PFSK-1 (cell line): ENCODE measurements around the gene ETV4.

Experiments
- FOXP2 ChIP-seq: optimal IDR thresholded peaks from 2 replicates; pipeline ENCODE3; 2011; ENCODE audit warnings: borderline replicate concordance, control low read depth, inconsistent platforms; ENCODE audit not compliant: insufficient read depth; ENCODE audit errors: extremely low read length, extremely low read depth
- POLR2AphosphoS5 ChIP-seq: IDR thresholded peaks from 2 replicates; pipeline ENCODE4 v1.6.1; 2012; ENCODE audit warnings: low read depth, mild to moderate bottlenecking, control low read depth, low read length, moderate library complexity
- REST ChIP-seq, 2 experiments: IDR thresholded peaks; 2 replicates each; pipeline versions ENCODE4 v1.6.1 to v1.8.0; 2011 to 2012; ENCODE audit warnings: low read depth in 2 of 2, low read length in 2 of 2, control low read depth in 1 of 2, inconsistent platforms in 1 of 2, mild to moderate bottlenecking in 1 of 2, moderate library complexity in 1 of 2; ENCODE audit not compliant: insufficient read depth in 1 of 2
- SIN3A ChIP-seq: IDR thresholded peaks from 2 replicates; pipeline ENCODE4 v1.6.1; 2012; ENCODE audit warnings: mild to moderate bottlenecking, low read length, moderate library complexity, borderline replicate concordance; ENCODE audit not compliant: insufficient read depth
- TAF1 ChIP-seq: IDR thresholded peaks from 2 replicates; pipeline ENCODE4 v1.6.1; 2012; ENCODE audit warnings: low read length, control low read depth, borderline replicate concordance; ENCODE audit not compliant: insufficient read depth

The ETV4 gene

GRCh38 chr17:43588664-43589435, 42.7 kb upstream of the ETV4 start:
- no peak for TF ChIP-seq FOXP2
- no peak for TF ChIP-seq SIN3A
- no peak for TF ChIP-seq POLR2AphosphoS5
- TF ChIP-seq REST (IDR thresholded peaks at IDR 0.05; ENCODE audit: insufficient read depth in 1 of 2, low read depth in 2 of 2, low read length in 2 of 2), result no peak
- TF ChIP-seq TAF1, result no peak

GRCh38 chr17:43588121-43588520, 42.0 kb upstream of the ETV4 start:
- no peak for TF ChIP-seq POLR2AphosphoS5
- no peak for TF ChIP-seq SIN3A
- TF ChIP-seq REST (IDR thresholded peaks at IDR 0.05; ENCODE audit: insufficient read depth in 1 of 2, low read depth in 2 of 2, low read length in 2 of 2), result no peak
- no peak for TF ChIP-seq FOXP2
- TF ChIP-seq TAF1, result no peak

- TF ChIP-seq FOXP2, result no peak
- TF ChIP-seq REST (IDR thresholded peaks at IDR 0.05; ENCODE audit: insufficient read depth in 1 of 2, low read depth in 2 of 2, low read length in 2 of 2), result no peak
- TF ChIP-seq POLR2AphosphoS5, result no peak
- TF ChIP-seq TAF1, result no peak
- TF ChIP-seq SIN3A, result no peak
Observed at GRCh38 chr17:43587647-43588046, 41.5 kb upstream of the ETV4 start.

- TF ChIP-seq POLR2AphosphoS5 (no peak), TAF1 (no peak), REST (IDR thresholded peaks at IDR 0.05; ENCODE audit: insufficient read depth in 1 of 2, low read depth in 2 of 2, low read length in 2 of 2) (no peak), FOXP2 (no peak), SIN3A (no peak)
Observed at GRCh38 chr17:43584666-43585102, 38.5 kb upstream of the ETV4 start.

- no peak for TF ChIP-seq FOXP2
- TF ChIP-seq REST (IDR thresholded peaks at IDR 0.05; ENCODE audit: insufficient read depth in 1 of 2, low read depth in 2 of 2, low read length in 2 of 2), result peak in 1 of 2 experiments; percentile 73; a peak in 2 of 4 replicates
Observed at GRCh38 chr17:43583332-43583731, 37.2 kb upstream of the ETV4 start.
